T-helper 2 cell treated with Interferon-gamma antibody and Interleukin-4, amounts not matched to agents 100 ng/mL and 5 ng/mL, for 36 hours (primary cell): ENCODE results near the gene MGRN1. TPM values are rescaled to one million over a fixed set of nuclear protein-coding genes. Genes with fewer than 3 reads are reported as not detected.

ENCODE experiments used
- intact Hi-C: fragments of 100-400 bp; cut with micrococcal nuclease; formaldehyde crosslinking; loops from one replicate; pipeline ENCODE4 v1.15.1; 2023
- total RNA-seq: library from RNA; stranded (reverse); gene quantifications from 2 replicates; pipeline ENCODE4 v1.2.3, GENCODE V29; 2022

The MGRN1 gene
- total RNA-seq, 1 donor from 2014 or later = 87.8 TPM

DNA sequence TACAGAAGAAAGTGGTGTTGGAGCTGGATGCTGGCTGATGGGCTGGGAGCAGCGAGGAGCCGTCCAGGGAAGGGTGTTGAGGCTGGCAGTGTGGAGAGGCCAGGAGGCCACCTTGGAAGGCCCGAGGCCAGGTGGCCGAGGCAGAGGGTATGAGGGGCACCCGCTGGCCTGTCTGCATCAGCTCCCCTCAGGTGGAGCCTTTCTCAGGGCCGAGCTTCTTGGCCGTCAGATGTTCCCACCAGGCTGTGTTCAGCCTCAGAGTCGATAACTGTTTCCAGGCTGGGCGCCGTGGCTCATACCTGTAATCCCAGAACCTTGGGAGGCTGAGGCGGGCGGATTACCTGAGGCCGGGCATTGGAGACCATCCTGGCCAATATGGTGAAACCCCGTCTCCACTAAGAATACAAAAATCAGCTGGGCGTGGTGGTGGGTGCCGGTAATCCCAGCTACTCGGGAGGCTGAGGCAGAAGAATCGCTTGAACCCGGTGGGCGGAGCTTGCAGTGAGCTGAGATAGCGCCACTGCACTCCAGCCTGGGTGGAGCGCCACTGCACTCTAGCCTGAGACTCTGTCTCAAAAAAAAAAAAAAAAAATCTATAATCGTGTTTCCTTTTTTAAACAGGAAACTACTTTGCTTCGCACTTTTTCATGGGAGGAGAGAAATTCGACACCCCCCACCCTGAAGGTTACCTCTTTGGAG, 25.3 kb downstream of the MGRN1 start:
- intact Hi-C loops = loop anchor here (1.0 kb wide), 1 partner anchor 26 kb away; no protein-coding TSS in a partner anchor

GRCh38 chr16:4650443-4651074, 25.9 kb downstream of the MGRN1 start:
- intact Hi-C loops = loop anchor here (1.0 kb wide), 1 partner anchor 26 kb away; no protein-coding TSS in a partner anchor

DNA sequence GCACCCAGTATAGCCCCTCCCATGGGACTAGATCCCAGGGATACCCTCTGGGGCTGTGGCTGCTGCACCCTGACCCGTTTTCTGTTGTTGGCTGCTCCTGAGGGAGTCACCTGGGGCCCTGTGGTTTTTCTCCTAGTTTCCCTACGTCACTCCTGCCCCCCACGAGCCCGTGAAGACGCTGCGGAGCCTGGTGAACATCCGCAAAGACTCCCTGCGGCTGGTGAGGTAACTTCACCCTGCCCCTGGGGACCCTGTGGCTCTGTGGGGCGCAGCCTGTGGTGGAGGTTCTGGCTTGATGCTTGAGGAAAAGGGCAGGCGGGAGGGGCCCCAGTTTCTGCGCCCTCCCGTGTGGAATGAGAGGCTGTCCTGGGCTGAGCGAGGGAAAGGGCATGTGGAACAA, 27.2 kb downstream of the MGRN1 start:
- intact Hi-C loops = no loop called here

DNA sequence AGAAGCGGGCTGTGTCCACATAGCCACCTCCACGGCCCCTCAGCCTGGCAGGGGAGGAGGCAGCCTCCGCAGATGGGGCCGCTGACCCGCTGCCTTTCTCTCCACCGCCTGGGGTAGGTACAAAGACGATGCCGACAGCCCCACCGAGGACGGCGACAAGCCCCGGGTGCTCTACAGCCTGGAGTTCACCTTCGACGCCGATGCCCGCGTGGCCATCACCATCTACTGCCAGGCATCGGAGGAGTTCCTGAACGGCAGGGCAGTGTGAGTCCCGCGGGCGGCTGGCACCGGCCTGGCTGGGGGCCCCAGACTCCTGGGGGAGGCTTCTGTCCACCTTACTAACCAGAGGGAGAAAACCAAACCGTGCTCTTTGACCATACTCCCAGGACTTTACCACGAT, 27.9 kb downstream of the MGRN1 start:
- intact Hi-C loops = no loop called here

DNA sequence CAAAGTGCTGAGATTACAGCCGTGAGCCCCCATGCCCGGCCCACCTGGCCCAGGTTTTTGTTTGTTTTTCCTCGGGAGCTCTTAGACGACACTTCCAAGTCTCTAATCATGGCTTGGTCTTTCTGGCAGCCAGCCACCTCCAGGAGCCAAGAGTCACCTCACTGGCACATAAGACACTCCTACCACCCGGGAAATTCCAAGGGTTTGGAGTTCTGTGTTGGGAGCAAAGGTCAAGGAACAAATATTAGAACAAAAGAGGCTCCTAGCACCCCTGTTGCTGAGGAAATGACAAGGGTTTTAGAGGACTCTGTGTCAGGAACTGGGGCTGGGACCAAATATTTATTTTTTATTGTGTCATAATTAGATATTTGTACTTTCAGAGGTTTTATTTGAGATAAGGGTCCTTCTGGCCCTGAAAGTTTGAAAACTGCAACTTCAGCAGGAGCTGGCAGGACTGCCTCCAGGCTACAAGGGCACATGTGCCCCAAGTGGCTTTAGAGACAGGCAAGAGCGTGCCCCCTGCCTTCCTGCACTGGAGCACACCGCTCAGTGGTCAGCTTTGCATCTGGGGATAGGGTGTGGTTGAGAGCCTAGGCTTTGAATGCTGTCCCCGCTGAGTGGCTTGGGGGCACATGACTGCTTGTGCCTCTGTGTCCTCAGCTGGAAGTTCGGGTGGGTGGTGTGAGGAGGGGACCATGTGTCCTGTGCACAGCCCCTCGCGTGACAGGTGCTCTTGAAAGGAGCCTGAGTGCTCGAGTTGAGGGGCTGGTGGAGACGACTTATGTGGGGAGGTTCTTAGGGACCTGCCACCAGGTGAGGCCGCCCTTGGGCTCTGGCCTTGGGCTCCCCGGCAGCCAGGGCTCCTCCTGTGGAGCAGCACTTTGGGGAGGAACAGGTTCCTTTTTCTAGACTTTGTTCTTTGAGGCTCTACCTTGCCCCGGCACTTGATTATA, 29.7 kb downstream of the MGRN1 start:
- intact Hi-C loops = no loop called here

DNA sequence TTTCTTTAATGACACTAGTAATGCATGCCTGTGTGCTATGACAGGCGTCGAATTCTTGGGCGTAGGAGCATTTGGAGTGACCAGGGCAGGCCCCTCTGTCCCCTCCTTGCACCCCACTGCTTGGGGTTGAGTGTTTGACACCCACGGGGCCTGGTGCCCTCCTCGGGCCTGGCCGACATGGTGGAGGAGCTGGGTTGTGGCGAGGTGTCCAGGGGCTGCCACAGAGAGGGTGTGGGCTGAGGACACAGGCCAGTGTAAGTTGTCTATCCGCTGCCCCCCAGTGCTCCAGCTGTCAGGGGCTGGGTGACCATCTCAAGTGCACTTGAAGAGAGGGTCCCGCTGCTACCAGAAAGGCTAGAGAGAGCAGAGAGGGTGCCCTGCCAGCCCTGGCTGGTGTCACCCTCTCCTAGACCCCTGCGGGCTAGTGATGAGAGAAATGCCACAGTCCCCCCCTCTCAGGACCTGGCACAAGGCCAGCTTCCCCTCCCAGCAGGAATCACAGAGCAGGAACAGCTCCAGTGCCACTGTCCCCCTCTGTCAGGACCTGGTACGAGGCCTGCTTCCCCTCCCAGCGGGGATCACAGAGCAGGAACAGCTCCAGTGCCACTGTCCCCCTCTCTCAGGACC, 30.5 kb downstream of the MGRN1 start:
- intact Hi-C loops = no loop called here

DNA sequence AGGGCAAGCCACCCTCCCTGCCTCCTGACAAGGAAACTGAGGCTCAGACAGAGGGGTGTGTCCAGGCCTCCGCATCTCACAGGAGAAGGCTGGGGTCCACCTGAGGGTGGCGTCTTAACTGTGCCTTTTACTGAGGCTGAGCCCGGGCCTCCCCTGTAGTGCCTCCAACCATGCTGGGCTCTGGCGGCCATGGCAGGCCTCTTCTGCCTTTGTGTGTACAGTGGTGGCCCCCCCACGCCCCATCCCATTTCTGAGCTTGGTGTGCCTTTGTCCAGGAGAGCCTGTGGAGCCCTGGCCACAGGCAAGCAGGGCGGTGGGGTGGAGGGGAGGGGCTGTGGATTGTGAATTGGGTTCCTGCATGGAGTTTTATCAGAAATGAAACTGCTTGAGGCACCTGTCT, 31.2 kb downstream of the MGRN1 start:
- intact Hi-C loops = no loop called here

- intact Hi-C loops = no loop called here
Observed at GRCh38 chr16:4656221-4656620, 31.6 kb downstream of the MGRN1 start.

DNA sequence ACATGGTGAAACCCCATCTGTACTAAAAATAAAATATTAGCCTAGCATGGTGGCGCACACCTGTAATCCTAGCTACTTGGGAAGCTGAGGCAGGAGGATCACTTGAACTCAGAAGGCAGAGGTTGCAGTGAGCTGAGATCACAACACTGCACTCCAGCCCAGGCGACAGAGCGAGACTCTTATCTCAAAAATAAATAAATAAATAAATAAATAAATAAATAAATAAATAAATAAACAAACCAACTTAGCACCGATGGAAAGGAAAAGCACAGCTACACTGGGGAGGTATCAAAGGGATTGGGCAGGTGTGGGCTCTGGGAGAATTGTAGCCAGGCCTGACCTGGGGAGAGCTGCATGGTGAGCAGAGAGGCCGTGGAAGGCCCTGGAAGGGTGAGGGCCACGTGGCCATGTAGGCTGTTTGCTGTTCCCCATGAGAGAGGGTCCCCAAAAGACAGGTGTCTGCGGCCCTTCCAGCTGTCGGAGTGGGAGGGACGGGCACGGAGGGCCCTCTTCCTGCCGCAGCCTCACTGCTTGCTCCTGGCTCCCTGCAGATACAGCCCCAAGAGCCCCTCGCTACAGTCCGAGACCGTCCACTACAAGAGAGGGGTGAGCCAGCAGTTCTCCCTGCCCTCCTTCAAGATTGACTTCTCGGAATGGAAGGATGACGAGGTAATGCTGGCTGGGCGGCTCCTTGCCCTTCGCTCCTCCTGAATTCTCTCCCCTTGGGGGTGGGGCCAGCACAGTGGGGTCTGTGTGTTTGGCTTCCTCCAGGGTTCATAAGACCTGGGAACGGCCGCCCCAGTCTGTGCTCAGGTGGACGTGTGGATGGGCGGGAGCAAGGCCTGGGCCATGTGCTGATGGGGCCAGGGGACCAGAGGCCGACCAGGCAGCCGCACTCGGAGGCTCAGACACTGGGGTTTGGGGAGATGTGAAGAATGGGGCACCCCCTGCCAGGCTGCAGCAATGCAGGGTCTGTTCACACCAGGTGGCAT, 32.4 kb downstream of the MGRN1 start:
- intact Hi-C loops = no loop called here

DNA sequence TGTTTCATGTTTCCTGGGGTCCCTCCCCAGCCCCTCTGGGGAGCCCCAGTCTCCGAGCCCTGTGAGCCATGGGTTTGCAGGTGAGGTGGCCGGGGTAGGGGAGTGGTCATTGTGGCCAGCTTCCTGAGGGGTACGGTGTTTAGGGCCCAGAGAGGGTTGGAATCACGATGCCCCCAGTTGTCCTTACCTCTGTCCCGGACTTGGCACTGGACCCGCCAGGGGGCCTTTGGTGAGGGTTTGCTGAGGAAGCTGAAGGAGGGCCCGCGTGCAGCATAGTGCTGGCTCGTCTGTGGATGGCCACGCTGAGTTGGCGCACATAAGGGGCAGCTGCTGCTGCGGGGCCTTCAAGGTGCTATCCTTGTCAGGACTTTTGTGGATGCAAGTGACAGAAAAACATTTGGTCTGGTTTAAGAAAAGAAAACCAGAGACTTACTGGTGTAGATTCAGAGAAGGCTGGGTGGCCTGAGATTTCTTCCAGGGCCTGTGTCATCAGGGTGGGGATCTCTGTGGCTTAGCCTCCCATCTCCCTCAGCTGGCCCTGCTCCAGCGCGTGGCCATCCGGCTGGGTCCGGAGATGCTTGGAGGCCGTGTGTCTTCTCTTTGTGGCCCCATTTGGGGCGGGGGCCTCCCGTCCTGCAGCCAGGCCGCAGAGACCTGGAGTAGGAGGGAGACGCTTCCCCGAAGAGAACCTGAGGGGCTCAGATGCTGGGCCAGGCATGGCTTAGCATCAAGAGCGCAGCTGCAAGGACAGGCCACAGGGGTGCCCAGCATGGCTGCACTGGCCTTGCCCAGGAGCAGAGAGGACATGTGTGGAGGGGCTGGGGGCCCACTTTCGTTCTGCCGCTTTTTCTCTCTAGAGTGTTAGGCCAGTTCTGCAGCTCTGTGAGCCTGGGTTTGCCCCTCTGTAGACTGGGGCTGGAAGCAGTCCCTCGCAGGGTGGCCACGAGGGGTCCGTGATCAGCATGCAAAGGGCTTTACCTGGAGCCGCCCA, 35.0 kb downstream of the MGRN1 start:
- intact Hi-C loops = no loop called here

GRCh38 chr16:4660454-4661007, 35.9 kb downstream of the MGRN1 start:
- intact Hi-C loops = no loop called here

DNA sequence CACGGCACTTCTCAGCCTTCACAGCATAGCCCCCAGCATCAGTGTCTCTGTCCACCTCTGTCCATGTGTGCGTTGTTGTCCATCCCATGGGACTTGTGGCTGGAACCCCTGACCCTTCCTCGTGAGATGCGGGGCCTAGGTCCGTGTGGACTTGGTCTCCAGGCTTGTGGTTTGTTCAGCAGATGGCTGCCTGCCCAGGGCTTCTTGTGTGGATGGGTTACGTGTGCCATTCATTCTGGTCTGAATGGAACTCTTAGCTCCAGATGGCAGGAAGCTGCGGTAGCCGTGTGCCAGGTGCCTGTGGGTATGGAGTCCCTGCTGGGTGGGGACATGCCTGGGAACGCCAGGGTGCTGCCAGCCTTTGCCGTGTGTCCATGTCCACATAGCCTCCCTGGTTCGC, 37.0 kb downstream of the MGRN1 start:
- intact Hi-C loops = no loop called here

DNA sequence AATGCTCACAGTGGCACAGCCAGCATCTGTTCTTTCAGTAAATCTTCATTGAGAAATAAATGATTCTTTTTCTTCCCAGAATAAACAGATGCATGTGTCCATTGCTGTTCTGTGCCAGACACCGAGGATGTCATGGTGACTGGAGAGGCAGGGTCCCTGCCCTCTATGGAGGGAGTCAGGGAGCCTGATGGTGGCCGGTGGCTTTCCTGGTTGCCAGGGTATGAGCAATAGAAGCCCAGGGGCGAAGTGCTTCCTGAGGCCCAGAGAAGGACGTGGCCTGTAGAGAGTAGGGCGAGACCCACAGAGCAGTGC, 38.8 kb downstream of the MGRN1 start:
- intact Hi-C loops = no loop called here

DNA sequence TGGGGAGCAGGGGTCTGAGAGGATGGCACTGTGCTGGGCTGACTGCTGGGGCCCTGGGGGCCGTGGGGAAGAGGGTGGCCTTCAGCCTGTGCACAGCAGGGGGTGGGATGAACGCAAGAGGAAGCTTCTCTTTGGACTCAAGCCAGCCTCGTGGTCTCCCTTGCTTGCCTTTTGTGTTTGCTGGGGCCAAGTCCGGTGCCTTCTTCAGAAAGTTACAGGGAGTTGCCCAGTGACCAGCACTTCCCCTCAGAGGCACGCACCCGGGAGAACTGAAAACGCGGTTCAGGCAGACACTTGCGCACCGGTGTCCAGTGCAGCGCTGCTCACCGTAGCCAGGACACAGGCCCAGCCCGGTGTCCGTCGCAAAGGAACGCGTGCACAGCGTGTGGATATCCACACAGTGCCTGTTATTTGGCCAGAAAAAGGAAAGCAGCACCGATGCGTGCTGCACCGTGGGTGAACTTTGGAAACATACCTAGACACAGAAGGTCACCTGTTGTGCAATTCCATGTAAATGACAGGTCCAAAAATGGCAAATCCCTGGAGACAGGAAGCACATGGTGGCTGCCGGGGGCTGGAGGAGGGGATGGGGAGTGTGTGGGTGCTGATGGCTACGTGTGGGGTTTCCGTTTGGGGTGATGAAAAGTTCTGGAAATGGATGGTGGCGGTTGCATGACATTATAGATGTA, 39.3 kb downstream of the MGRN1 start:
- intact Hi-C loops = no loop called here

DNA sequence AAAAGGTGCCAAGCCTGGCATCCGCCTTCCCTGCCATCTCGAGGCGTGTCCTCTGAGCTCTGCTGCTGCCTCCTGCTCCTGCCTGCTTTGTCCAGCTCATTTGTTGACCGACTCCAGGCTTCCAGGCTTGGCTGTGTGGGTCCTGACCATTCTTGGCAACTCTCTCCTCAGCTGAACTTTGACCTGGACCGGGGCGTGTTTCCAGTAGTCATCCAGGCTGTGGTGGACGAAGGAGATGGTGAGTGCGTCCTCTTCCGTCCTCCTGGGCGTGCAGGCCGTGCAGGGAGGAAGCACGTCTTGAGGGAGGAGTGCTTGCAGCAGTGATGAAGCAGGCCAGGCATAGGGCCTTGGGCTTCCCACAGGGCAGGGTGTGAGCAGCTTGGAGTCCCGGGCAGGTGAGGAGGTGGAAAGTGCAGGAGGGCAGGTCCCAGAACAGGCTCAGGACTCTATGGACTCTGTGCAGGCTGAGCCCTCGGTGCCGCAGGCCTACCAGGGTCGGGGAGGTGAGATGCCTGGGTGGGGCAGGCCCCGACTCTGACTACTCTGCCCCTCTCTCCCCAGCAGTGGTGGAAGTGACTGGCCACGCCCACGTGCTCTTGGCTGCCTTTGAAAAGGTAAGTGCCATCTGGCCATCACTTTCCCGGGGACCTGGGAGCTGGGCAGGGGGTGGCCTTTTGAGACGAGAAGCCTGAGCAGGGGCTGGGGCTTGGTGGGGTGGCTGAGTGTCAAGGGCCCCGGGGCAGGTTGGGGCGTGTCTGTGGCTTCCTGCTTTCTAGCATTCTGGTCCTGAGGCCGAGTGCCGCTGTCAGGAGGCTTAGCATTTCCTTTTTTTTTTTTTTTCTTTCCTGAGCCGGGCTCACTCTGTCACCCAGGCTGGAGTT, 40.2 kb downstream of the MGRN1 start:
- intact Hi-C loops = loop anchor here (1.0 kb wide), 1 partner anchor 12 kb away; no protein-coding TSS in a partner anchor

GRCh38 chr16:4666537-4667202, 42.0 kb downstream of the MGRN1 start:
- intact Hi-C loops = no loop called here
